Activated CD4-positive, CD25-positive, alpha-beta regulatory T cell (primary cell): ENCODE data around the gene BCL2L13.

Experiments
- DNase-seq, 4 experiments: peaks; one replicate each; lab custom pipeline; 2025; lab: John Stamatoyannopoulos, UW

The BCL2L13 gene, protein sequence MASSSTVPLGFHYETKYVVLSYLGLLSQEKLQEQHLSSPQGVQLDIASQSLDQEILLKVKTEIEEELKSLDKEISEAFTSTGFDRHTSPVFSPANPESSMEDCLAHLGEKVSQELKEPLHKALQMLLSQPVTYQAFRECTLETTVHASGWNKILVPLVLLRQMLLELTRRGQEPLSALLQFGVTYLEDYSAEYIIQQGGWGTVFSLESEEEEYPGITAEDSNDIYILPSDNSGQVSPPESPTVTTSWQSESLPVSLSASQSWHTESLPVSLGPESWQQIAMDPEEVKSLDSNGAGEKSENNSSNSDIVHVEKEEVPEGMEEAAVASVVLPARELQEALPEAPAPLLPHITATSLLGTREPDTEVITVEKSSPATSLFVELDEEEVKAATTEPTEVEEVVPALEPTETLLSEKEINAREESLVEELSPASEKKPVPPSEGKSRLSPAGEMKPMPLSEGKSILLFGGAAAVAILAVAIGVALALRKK

DNA sequence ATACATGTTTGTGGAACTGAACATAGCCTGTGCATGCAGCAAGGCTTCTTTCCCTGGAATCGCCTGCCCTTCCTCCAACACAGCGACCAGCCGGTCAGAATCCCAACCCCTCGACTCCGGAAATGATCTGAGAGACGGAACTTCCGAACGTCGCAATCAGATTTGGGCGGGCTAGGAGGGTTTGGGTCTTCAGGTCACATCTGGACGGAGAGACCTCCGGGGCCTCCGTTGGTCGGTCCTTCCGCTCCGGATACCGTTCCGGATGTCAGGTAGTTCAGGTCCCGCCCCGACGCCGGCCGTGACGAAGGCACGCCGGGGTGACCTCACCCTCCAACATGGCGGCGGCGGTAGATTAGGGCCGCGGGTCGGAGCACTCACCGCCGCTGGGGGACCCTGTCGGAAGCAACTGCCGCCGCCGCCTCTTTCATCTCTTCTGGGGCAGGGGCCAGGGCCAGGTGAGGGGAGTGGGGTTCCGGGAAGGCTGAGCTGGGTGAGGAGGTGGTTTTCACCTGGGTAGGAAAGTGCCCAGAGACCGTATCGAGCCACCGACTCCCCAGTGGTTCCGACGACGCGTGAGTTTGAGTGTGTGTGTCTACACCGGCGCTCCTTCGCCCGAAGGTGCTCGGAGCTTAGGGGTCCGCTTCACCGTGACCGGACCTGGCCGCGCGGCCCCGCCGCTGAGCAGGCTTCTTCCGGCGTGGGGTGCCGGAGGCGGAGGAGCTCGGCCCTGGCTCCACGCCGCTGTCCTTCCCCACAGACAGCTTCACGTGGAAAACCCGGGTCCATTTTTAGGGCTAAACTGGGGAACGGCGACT lies at the start of gene BCL2L13:
TSS of gene BCL2L13 (plus strand) at position 326 of the 815 bp plus-strand sequence. CDS start 16,955 bp downstream, outside the sequence.
- DNase-seq, result peak; percentile 73 to 82 (median 80)

DNA sequence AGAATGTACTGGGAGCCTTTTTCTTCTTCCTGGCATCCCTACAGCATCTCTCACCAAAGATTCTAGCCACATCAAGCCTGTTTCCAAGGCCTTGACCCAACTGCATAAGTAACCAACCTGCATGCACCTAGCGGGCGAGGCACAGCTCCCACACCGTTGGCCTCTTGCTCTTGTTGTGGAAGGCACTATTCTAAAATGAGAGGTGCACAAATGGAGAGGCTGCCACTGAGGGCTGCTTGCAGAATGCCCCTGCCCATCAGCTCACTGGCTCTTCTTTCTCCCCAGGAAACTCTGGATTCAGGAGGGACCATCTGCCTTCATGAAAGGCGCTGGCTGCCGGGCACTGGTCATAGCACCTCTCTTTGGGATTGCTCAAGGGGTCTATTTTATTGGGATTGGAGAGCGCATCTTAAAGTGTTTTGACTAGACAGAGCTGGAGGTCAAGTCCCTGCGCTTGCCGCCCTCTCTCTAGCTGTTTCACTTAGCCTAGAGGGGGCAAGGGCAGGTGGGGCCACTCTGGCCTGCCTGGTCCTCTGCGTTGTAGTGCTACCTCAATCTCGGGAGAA lies 48.7 kb upstream of the BCL2L13 start:
- DNase-seq, result no peak

DNA sequence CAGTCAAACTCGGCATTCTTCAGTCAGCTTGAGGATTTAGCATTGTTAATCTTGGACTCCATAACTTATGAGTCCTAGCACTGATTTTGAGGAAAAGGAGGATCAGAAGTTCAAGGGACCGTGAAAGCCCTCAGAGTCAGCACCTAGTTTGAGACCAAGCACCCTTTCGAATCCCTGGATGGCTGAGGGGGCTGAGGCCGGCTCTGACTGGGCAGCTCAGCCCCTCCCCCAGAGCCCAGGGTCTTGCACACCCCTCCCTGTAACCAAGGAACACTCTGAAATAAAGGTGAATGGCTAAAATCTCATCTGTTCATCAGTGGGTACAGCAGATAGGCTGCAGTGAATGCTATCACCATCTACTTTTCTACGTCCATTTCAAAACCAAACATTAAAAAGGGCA lies 48.0 kb upstream of the BCL2L13 start:
- DNase-seq, result no peak

DNA sequence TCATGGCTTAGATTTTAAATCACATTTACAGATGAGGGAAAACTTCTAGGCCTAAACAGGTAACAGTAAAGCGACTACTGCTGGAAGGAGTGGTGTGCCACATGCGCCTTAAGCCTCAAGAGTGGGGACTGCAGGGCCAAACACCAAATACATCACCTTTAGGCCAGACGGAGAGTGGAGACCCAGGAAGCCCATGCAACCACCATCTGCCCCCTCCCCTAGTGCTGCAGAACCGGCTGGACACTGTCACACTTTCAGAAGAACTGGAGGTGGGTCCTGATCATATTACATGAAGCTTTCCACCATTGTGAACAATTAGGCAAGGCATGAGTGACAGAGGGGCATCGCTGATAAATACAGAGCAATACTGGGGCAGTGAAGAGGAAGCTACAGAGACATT lies 46.4 kb upstream of the BCL2L13 start:
- no peak for DNase-seq

DNA sequence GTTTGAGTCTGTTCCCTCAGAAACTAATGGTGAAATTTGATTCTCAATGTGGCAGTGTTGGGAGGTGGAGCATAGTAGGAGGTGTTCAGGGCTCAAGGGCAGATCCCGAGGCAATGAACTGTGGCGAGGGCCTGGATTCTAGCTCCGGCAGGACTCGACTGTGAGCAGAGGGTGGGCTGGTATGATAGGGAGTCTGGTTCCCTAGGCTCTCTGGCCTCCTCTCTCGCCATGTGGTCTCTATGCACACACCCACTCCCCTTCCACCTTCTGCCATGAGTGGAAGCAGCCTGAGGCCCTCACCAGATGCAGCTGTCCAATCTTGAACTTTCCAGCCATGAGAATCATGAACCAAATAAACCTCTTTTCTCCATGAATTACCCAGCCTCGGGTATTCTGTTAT lies 42.3 kb upstream of the BCL2L13 start:
- DNase-seq, result no peak

DNA sequence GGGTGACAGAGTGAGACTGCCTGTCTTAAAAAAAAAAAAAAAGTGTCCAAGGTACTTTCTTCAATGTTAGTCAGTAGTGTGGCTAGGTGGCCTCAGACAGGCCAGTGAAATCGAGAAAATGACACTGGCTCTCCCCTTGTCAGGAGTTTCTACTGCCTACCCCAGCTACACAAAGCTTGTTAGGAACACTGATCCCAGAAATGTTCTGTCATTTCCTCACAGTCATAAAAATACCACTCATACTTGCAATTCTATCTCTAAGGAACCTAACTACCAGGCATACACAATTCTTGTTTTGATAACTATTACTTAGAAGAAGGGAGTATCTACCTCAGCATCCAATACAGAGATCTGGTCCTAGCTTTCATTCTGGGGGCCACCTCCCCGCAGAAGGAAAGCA lies 41.3 kb upstream of the BCL2L13 start:
- DNase-seq, result no peak

DNA sequence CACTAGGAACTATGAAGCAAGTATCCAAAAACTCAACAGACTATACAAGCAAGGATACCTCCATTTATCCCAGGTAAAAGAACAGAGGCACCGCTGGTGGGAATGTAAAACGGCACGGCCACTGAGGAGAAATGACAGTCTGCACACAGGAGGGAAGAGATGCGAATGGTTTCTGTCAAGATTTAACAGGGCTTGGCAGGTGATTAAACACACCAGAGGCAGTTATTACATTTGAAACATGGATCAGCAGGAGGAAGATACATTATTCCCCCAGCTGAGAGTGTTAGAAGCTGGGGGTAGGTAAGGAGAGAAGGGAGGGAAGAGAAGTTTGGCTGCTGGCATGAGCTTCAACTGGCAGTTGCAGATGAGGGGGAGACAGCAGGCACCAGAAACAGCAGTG lies 40.2 kb upstream of the BCL2L13 start:
- no peak for DNase-seq

DNA sequence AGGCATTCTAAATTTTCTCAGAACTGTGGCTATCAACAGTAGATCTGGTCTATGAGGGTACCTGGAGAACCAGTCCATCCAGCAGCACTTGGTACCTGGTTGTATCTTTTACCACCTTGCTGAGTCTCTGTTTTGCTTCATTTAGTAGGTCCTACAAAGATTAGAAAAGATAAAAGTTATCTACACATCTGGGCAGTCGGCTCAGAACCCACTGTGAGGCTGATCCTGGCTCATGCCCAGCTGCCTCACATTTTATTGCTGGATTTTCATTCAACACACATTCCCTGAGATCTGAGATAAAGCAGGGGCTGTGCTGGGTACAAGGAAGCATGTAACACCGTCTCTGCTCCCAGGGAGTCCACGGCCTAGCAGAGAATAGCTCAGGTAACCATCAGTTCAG lies 37.5 kb upstream of the BCL2L13 start:
- DNase-seq, result no peak

DNA sequence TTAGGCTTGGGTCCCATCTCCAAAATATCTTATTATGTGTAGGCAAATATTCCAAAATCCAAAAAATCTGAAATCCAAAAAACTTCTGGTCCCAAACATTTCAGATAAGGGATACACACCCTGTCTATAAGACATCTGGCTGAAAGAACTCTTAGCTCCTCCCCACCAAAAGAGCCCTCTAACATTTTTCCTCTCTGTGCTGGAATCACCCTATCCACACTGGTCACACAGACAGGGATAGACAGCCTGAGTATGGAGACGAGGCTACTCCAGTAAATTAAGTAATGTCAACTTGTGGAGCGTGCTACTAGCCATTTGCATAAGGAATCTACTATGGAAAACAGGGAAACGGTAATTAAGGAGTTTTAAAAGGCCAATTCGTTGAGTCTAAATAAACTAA lies 34.9 kb upstream of the BCL2L13 start:
- no peak for DNase-seq

DNA sequence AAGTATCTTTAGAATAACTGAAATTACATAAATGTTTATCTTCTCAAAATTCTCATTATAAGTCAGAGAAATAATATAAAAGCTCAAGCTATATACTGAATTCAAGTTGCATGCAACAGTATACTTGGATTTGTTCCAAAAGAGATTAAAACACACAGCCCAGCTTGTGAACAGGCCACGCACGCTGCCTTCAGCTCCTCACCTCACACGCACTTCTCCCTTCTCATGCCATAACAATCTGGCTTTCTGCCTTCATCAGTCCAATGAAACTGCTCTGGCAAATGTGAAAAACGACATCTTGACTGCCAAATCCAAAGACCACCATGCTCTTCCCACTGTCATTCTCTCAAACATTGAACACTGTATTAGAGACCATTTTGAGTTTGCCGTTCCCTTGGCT lies 32.1 kb upstream of the BCL2L13 start:
- DNase-seq, result no peak

DNA sequence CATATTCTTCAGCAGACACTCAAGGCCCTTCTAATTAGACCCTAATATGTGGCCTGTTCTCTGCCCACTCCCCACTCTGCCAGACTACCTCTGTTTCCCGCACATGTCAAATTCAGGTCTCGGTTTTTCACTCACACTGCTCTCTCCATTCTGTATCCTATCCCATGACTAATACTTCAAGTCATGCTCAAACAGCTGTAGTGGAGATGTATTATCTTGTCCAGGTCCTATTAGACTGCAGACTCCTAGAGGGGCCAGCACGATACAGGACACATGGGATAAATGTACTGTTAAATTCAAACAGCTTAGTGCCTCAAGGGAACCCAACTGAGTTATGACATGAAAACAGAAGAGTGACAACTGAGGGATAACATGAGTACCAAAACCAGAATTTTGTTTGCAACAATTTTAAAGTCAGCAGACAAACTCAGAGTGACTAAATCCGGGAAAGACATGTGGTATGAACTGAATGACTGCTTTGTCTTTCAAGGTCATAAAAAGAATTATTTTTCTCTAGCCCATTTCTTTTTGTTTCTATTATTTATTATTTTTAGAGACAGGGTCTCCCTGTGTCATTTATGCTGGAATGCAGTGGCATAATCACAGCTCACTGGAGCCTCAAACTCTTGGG lies 30.6 kb upstream of the BCL2L13 start:
- DNase-seq, result no peak

DNA sequence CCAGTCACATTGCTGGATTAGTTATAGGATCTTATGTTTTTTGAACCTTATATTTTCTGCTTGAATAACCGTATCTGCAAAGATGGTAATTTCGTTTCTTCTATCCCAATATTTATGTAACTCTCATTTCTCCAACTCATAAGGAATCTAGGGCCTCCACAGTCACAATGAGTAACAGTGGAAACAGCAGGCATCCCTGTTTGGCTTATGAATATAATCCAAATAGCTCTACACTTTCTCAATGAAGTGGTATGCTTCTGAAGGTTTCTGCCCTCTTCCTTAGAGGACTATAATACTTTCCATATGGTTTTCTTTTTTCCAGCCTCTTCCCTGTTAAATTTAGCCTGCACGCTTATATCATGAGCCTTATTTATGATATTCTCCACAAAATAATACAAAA lies 26.5 kb upstream of the BCL2L13 start:
- no peak for DNase-seq

DNA sequence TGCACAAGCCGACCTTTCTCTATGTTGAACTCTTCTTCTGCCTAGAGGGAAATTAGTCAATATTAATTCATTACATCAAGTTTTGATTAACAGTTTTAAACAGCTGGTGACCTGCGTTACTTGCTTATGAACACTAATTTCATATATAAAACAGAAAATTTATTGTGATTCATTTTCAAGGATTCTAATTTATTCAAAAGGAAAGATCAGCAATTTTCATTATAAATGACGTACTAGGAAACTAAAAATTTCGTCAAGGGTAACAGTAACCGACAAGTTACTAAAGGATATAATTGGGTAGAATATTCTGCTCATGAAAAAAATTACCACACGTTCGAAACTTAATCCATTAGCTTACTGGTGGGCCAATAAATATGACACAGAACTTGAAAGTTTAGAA lies 25.3 kb upstream of the BCL2L13 start:
- no peak for DNase-seq

DNA sequence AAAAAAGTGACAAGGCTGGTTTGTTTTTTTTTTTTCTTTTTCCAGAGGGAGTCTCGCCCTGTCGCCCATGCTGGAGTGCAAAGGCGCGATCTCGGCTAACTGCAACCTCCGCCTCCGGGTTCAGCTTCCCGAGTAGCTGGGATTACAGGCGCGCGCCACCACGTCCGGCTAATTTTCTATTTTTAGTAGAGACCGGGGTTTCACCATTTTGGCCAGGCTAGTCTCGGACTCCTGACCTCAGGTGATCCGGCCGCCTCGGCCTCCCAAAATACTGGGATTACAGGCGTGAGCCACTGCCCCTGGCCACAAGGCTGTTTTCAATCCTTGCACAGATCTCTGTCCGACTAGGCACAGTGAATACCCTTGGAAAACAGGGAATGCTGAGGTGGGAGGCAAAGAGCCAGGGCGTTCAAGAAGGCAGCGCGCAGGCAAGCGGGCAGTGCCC lies 10.6 kb upstream of the BCL2L13 start:
- DNase-seq, result no peak

DNA sequence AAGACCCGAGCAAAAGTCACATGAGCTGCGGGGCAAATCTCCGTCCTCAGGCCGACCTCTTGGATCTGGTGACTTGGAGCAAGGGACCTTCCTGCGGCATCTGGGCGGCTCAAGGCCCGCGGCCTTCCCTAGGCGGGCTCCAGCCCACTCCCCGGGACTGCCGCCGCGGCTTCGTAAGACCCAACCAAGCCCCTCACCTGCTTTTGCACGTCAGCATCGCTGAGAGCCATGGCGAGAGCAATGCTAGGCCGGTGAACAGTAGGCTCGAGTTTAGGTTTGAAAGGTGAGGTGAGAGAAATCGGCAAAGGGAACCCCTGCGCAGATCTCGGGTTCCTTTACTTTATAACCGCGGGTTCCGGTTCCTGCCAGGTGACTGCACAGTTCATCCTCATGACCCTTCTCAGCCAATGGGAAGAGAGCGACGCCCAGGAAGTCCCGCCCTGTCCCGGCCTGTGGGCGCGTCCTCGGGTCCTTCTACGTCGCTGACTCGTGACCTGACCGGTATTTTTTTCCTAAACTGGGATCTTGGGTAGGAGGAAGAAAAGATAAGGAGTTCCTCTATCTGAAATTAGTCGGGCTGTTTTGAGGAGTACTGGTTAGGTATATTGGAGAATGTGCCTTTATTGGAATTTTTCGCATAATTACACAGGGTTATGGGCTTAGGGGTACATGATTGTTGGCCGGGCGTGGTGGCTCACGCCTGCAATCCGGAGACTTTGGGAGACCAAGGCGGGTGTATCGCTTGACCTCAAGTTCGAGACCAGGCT lies 10.0 kb upstream of the BCL2L13 start, which contains the start of gene ATP6V1E1:
TSS of gene ATP6V1E1 (minus strand) at position 344 of the 767 bp plus-strand sequence. CDS start at position 230, 114 bp downstream.
- DNase-seq, result peak; percentile 71 to 88 (median 87)

DNA sequence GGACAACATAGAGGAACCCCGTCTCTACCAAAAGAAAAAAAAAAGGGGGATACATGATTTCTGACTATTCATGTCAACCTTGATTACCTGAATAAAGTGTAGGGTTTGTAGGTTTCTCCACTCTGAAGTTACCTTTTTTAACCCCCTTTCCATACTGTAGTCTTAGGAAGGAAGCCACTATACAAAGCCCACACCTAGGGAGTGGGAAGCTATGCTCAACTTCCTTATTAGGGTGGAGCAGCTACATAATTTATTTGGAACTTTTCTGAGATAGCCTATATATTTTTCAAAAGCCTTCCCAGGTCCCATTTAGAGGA lies 9.4 kb upstream of the BCL2L13 start:
- no peak for DNase-seq

DNA sequence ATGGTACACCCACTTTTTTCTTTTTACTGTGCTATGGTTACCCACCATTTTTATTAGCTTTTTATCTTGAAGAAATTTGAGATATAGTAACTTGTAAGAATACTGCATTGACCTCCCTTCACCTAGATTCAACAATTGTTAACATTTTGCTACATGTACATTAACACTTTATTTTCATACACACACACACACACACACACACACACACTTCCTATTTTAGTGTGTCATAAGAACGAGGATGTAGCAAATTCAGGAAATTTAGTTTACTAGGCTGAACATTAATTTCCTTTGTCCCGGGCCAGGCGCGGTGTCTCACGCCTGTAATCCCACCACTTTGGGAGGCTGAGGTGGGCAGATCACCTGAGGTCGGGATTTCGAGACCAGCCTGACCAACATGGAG lies 8.9 kb upstream of the BCL2L13 start:
- DNase-seq, result no peak

DNA sequence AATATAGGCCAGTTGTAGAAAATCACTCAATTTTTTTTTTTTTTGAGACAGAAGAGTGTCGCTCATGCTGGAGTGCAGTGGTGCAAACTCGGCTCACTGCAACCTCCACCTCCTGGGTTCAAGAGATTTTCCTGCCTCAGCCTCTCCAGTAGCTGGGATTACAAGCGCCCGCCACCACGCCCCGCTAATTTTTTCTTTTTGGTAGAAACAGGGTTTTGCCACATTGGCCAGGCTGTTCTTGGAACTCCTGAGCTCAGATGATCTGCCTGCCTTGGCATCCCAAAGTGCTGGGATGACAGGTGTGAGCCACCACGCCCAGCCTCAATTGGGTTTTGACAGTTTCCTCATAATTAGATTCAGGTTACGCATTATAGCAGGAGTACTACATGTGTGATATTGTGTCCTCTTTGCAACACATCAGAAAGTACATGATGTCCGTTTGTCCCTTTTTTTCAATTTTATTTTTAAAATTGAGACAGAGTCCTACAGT lies 7.4 kb upstream of the BCL2L13 start:
- no peak for DNase-seq

DNA sequence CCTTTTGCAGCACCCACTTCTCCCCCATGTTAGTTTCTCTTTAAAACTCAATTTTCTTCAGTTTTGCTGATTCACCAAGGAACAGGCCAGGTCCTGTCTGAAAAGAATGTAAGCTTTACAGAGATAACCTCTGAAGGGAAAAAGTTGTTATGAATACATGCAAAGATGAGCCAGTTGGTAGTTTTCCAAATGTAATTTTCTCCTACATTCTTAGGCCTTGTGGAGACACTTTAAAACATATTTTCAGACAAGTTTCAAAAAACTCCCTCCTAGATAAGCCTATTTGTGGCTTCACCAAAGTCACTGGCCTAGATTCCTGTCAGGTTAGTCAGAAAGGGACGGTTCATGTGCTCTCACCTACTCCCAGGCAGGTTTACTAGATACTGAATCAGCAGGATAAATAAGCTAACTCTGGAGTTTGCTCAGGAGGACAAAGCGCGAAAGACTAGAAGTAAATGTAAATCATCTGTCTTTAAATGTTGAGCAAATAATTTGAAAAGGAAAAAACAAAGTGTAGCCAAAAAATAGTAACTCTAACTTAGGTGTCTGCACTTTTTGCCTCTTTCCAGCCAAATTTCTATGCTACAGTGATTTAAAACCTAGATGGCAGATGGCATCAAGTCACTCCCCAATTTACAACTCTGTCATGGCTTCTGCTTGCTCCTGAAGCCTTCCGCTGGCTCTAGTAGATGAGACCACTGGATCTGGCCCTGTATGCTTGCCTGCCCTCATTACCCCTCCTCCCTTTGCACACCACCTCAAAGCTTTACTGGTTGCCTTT lies 5.2 kb upstream of the BCL2L13 start:
- no peak for DNase-seq

DNA sequence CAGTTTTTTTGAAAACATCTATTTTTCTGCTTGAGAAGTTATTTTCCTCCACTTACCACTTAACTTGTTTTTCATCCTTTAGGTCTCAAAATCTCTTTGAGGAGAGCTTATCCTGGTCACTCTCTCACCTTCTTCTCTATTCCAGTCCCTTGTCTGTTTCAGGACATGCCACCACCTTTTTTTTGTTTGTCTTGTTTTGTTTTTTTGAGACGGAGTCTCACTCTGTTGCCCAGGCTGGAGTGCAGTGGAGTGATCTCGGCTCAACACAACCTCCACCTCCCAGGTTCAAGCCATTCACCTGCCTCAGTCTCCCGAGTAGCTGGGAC lies 4.6 kb upstream of the BCL2L13 start:
- DNase-seq, result no peak

DNA sequence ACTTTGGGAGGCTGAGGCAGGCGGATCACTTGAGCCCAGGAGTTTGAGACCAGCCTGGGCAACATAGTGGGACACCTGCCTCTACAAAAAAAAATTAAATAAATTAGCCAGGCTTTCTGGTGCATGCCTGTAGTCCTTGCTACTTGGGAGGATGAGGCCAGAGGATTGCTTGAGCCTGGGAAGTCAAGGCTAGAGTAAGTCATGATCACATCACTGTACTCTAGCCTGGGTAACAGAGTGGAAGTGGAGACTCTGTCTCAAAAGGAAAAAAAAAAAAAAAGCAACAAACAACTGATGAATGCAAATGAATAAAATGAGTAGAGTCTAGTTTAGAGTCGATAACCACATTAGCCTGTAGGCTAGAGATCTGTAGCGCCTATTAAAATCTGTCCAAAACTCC lies 3.9 kb upstream of the BCL2L13 start:
- no peak for DNase-seq
